Colonic mucosa (tissue), 4 donors: ENCODE results near the gene SLC26A11. TPM values are rescaled to one million over a fixed set of nuclear protein-coding genes. Genes with fewer than 3 reads are reported as not detected.
"Not testable (repeated sequence)": the region's sequence is repeated elsewhere in the genome, so short reads cannot be mapped to it uniquely, and the experiment has no call there.

ENCODE experiments used
- DNase-seq: peaks from one replicate; pipeline ENCODE4 v3.0.0-alpha.2; 2020
- H3K27ac ChIP-seq: fragments of 200-600 bp; one replicate; pipeline ENCODE4 v1.8.0; 2021
- H3K27me3 ChIP-seq: fragments of 200-600 bp; one replicate; pipeline ENCODE4 v1.8.0; 2021
- H3K36me3 ChIP-seq: fragments of 200-600 bp; one replicate; pipeline ENCODE4 v1.8.0; 2021
- H3K4me1 ChIP-seq: fragments of 200-600 bp; one replicate; pipeline ENCODE4 v1.8.0; 2021; ENCODE audit warnings: mild to moderate bottlenecking
- H3K4me3 ChIP-seq: fragments of 200-600 bp; one replicate; pipeline ENCODE4 v1.8.0; 2021
- H3K9ac ChIP-seq, 2 donors: one replicate each; pipeline ENCODE4 v1.7.0; 2013; ENCODE audit warnings: control low read depth in 2 of 2, low read depth in 2 of 2, low read length in 2 of 2
- H3K9me3 ChIP-seq: fragments of 200-600 bp; one replicate; pipeline ENCODE4 v1.8.0; 2021
- intact Hi-C: fragments of 100-400 bp; cut with DNase I; formaldehyde crosslinking; loops from one replicate; pipeline ENCODE4 v1.14.1; 2022
- total RNA-seq, 2 donors: library from RNA; stranded (reverse); fragmentation: NEBNext Ultra II Directional in 1 of 2; extraction: Animal tissue kit (Norgen Biotek cat#: 25700) in 1 of 2; gene quantifications; one replicate each; pipeline ENCODE4 v1.2.1, GENCODE V29; 2021
- TF ChIP-seq, protein P1 (sequence below): fragments of 200-600 bp; IDR thresholded peaks from one replicate; pipeline ENCODE4 v1.8.0; 2022; ENCODE audit warnings: antibody characterized with exemption, mild to moderate bottlenecking
- donor health status: healthy.
- donor health status: DM: no; HTN: no; CAD: no.
- donor health status: DM: no; HTN: no; CAD: no.

Gene SLC26A11
- total RNA-seq, 2 donors from 2014 or later, result 8.0 to 9.3 TPM

DNA sequence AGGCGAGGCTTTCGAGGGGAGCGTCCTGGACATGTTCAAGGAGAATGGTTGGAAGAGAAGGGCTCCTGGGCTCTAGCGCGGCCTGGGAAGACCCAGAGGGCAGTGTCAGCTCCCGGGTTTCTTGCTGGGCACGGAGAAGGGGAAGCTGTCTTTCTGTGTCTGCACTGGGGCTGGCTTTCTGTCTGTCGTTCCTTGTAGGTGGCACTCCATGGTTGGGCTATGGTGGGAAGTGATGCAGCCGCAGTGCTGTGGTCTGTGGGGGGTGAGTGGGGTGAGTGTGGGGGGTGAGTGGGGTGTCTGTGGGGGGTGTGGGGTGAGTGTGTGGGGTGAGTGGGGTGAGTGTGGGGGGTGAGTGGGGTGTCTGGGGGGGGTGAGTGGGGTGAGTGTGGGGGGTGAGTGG is 54.1 kb downstream of the SLC26A11 start:
- Histone ChIP-seq H3K9ac (no peak overlapping the region), H3K27me3 (no peaks in the 10 kb centered on the region), H3K36me3 (peaks cover 7% of the 10 kb centered on the region), H3K9me3 (no peaks in the 10 kb centered on the region), H3K27ac (no peak overlapping the region), H3K4me1 (no peaks in the 10 kb centered on the region), H3K4me3 (no peak overlapping the region)
- DNase-seq, result no peak
- intact Hi-C loops, result no loop called here
- TF ChIP-seq, protein P1, sequence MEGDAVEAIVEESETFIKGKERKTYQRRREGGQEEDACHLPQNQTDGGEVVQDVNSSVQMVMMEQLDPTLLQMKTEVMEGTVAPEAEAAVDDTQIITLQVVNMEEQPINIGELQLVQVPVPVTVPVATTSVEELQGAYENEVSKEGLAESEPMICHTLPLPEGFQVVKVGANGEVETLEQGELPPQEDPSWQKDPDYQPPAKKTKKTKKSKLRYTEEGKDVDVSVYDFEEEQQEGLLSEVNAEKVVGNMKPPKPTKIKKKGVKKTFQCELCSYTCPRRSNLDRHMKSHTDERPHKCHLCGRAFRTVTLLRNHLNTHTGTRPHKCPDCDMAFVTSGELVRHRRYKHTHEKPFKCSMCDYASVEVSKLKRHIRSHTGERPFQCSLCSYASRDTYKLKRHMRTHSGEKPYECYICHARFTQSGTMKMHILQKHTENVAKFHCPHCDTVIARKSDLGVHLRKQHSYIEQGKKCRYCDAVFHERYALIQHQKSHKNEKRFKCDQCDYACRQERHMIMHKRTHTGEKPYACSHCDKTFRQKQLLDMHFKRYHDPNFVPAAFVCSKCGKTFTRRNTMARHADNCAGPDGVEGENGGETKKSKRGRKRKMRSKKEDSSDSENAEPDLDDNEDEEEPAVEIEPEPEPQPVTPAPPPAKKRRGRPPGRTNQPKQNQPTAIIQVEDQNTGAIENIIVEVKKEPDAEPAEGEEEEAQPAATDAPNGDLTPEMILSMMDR, result no peak

DNA sequence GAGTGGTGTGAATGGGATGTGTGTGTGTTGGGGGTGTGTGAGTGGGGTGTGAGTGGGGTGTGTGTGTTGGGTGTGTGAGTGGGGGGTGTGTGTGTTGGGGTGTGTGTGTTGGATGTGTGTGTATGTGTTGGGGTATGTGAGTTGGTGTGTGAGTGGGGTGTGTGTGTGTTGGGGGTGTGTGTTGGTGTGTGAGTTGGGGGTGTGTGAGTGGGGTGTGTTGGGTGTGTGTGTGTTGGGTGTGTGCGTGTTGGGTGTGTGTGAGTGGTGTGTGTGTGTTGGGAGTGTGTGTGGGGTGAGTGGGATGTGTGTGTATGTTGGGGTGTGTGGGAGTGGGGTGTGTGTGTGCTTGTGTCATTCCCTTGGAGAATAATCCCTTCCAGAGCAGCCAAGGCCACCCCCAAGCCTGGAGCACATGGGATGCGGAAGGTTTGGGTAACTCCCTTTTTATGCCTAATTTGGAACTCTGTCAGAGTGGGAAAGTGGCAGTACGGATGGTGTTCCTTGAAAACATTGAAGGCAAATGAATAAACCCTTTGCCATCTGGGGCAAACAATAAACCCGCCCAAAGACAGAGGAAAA is 54.7 kb downstream of the SLC26A11 start:
- peaks cover 7% of the 10 kb centered on the region for H3K36me3 ChIP-seq
- DNase-seq, result no peak
- H3K9ac ChIP-seq, result no peak overlapping the region
- no peaks in the 10 kb centered on the region for H3K4me1 ChIP-seq
- H3K4me3 ChIP-seq, result no peak overlapping the region
- H3K9me3 ChIP-seq, result no peaks in the 10 kb centered on the region
- TF ChIP-seq, protein P1, result no peak
- no peaks in the 10 kb centered on the region for H3K27me3 ChIP-seq
- no peak overlapping the region for H3K27ac ChIP-seq
- intact Hi-C loops, result no loop called here

DNA sequence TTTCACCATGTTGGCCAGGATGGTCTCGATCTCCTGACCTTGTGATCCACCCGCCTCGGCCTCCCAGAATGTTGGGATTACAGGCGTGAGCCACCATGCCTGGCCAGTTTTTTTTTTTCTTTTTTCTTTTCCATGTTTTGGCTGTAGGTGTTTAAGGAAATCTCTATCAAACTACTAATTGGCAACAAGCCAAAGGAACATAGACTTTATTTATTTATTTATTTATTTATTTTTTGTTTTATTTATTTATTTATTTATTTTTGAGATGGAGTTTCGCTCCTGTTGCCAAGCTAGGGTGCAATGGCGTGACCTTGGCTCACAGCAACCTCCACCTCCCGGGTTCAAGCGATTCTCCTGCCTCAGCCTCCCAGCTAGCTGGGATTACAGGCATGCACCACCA is 55.6 kb downstream of the SLC26A11 start:
- H3K27ac ChIP-seq, intact Hi-C loops, H3K27me3 ChIP-seq, H3K4me1 ChIP-seq, H3K36me3 ChIP-seq, H3K9me3 ChIP-seq, DNase-seq, H3K4me3 ChIP-seq, H3K9ac ChIP-seq: not testable (repeated sequence)

DNA sequence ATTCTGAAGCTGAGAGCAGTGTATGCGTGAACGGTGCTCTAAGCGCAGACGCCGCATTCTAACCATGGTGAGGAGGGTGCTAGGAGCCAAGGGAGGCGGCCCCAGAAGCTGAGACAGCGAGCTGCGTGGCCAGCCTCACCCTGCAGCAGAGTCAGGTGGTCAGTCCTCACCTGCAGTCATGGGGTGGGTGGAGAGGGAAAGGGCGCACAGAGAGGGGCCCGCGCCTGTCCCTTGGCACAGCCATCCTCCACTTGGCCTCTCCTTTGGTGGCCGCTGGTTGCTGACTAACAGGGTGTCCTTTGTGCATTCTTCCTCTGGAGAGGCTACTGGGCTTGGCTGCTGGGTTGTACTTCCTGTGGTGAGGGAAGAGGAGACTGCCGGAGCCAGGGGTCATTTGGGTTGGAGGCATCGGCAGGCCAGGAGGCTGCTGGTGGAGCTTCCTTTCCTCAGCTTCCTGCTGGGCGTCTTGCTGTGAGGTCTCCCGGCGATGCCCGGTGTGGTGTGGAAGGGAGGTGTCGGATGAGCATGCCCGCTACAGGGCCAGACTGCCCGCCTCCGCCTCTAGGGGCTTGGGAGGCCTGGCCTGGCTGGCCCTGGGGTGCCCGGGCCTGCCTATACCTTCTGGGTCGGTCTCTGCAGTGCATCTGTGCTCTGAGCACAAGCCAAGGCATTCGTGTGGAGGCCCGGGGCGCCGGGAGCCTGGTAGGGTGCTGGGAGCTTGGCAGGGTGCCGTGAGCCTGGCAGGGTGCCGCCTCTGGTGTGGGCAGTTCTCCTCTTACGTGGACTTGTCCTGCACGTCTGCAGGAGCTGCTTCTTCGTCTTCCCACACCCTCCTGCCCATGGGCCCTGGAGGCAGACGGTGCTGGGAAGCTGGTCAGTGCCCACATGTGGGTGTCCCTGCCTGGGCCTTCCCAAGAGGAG is 57.8 kb downstream of the SLC26A11 start:
- Histone ChIP-seq H3K4me3 (no peak overlapping the region), H3K9me3 (no peaks in the 10 kb centered on the region), H3K36me3 (peaks cover 7% of the 10 kb centered on the region), H3K9ac (no peak overlapping the region), H3K4me1 (no peaks in the 10 kb centered on the region), H3K27me3 (no peaks in the 10 kb centered on the region), H3K27ac (no peak overlapping the region)
- no peak for DNase-seq
- TF ChIP-seq, protein P1, result no peak
- intact Hi-C loops, result no loop called here

GRCh38 chr17:80279895-80280294 is 59.7 kb downstream of the SLC26A11 start:
- intact Hi-C loops, result no loop called here
- Histone ChIP-seq H3K9me3 (no peaks in the 10 kb centered on the region), H3K9ac (no peak overlapping the region), H3K4me3 (no peak overlapping the region), H3K4me1 (no peaks in the 10 kb centered on the region), H3K27ac (no peak overlapping the region), H3K27me3 (no peaks in the 10 kb centered on the region), H3K36me3 (no peaks in the 10 kb centered on the region)
- DNase-seq, result peak; percentile 48
- TF ChIP-seq, protein P1, result no peak

GRCh38 chr17:80281516-80281915 is 61.3 kb downstream of the SLC26A11 start:
- Histone ChIP-seq H3K4me3 (no peak overlapping the region), H3K9ac (no peak overlapping the region), H3K36me3 (no peaks in the 10 kb centered on the region), H3K9me3 (no peaks in the 10 kb centered on the region), H3K27me3 (no peaks in the 10 kb centered on the region), H3K4me1 (no peaks in the 10 kb centered on the region), H3K27ac (no peak overlapping the region)
- TF ChIP-seq, protein P1, result no peak
- intact Hi-C loops, result no loop called here
- DNase-seq, result no peak
